IMR-90 (cell line): Measurements from ENCODE around the gene BAZ2A. TPM values are rescaled to one million over a fixed set of nuclear protein-coding genes. Genes with fewer than 3 reads are reported as not detected.

Experiments
- ATAC-seq: fragments of 200-7000 bp; cut with Tn5 transposase; 2 replicates; pipeline ENCODE4 v1.9.1; 2020; ENCODE audit warnings: low read depth, mild to moderate bottlenecking, moderate library complexity
- BruUV-seq: library from RNA; stranded (reverse); fragments of 400-500 nt; replicated peaks from 2 replicates; lab custom pipeline; 2021; lab: Mats Ljungman, UMichigan
- CTCF ChIA-PET: fragments of 300-600 bp; formaldehyde crosslinking; extraction: SDS; loops from one replicate; lab custom pipeline; 2021; ENCODE audit warnings: antibody characterized with exemption; lab: Yijun Ruan, JAX
- POLR2A ChIA-PET: fragments of 300-600 bp; sonication (Branson Sonifier 250); formaldehyde crosslinking; loops from one replicate; lab custom pipeline; 2022; ENCODE audit warnings: antibody characterized with exemption; ENCODE audit not compliant: unreplicated experiment; lab: Charles Lee
- DNase-seq: peaks from one replicate; pipeline ENCODE4 v3.0.0; 2013
- H2AFZ ChIP-seq: replicated peaks from 2 replicates; pipeline ENCODE3; 2013; ENCODE audit warnings: low read length, mild to moderate bottlenecking; ENCODE audit not compliant: poor library complexity
- H2AK5ac ChIP-seq: 2 replicates; pipeline ENCODE4 v1.6.1; 2013; ENCODE audit warnings: low read depth, low read length, inconsistent platforms
- H2AK9ac ChIP-seq: replicated peaks from 2 replicates; pipeline ENCODE3; 2013; ENCODE audit warnings: mild to moderate bottlenecking, low read depth, low read length, moderate library complexity; ENCODE audit not compliant: poor library complexity
- H2BK120ac ChIP-seq: 2 replicates; pipeline ENCODE4 v1.6.1; 2013; ENCODE audit warnings: low read depth, low read length, inconsistent platforms
- H2BK15ac ChIP-seq: 3 replicates; pipeline ENCODE4 v1.6.1; 2013; ENCODE audit warnings: low read depth, low read length, inconsistent platforms
- H2BK20ac ChIP-seq: 2 replicates; pipeline ENCODE4 v1.6.1; 2013; ENCODE audit warnings: low read depth, mild to moderate bottlenecking, inconsistent platforms, low read length, moderate library complexity
- H2BK5ac ChIP-seq: 2 replicates; pipeline ENCODE4 v1.6.1; 2013; ENCODE audit warnings: mild to moderate bottlenecking, low read depth, low read length, inconsistent platforms; ENCODE audit not compliant: poor library complexity, severe bottlenecking
- H3K14ac ChIP-seq: replicated peaks from 2 replicates; pipeline ENCODE4 v1.6.1; 2013; ENCODE audit warnings: low read depth, low read length, inconsistent platforms
- H3K18ac ChIP-seq: 2 replicates; pipeline ENCODE4 v1.6.1; 2013; ENCODE audit warnings: low read depth, low read length, control low read depth
- H3K23ac ChIP-seq: 2 replicates; pipeline ENCODE4 v1.6.1; 2013; ENCODE audit warnings: low read depth, low read length, inconsistent platforms
- H3K27ac ChIP-seq: 2 replicates; pipeline ENCODE4 v1.5.1; 2013; ENCODE audit warnings: mild to moderate bottlenecking, control low read depth, low read length; ENCODE audit not compliant: insufficient read depth
- H3K27me3 ChIP-seq: 2 replicates; pipeline ENCODE4 v1.6.1; 2013; ENCODE audit warnings: low read length; ENCODE audit not compliant: control insufficient read depth, insufficient read depth
- H3K36me3 ChIP-seq: 2 replicates; pipeline ENCODE4 v1.6.1; 2013; ENCODE audit warnings: low read length, mixed read lengths; ENCODE audit not compliant: control insufficient read depth, insufficient read depth
- H3K4ac ChIP-seq: 2 replicates; pipeline ENCODE4 v1.6.1; 2013; ENCODE audit warnings: low read depth, low read length, inconsistent platforms
- H3K4me1 ChIP-seq: 2 replicates; pipeline ENCODE4 v1.6.1; 2013; ENCODE audit warnings: low read length, mixed read lengths; ENCODE audit not compliant: control insufficient read depth, insufficient read depth
- H3K4me2 ChIP-seq: 2 replicates; pipeline ENCODE4 v1.6.1; 2013; ENCODE audit warnings: low read depth, mild to moderate bottlenecking, control low read depth, low read length, moderate library complexity
- H3K4me3 ChIP-seq: 2 replicates; pipeline ENCODE4 v1.5.1; 2013; ENCODE audit warnings: low read depth, mild to moderate bottlenecking, control low read depth, low read length, moderate library complexity; ENCODE audit not compliant: insufficient read depth
- H3K56ac ChIP-seq: 2 replicates; pipeline ENCODE4 v1.6.1; 2013; ENCODE audit warnings: low read length, inconsistent platforms; ENCODE audit not compliant: insufficient read depth; ENCODE audit errors: extremely low read depth
- H3K79me1 ChIP-seq, 2 experiments: 2 replicates each; pipeline ENCODE4 v1.6.1; 2013; ENCODE audit warnings: low read length in 2 of 2, inconsistent platforms in 1 of 2, low read depth in 1 of 2
- H3K9ac ChIP-seq: 2 replicates; pipeline ENCODE4 v1.6.1; 2013; ENCODE audit warnings: low read depth, low read length, control low read depth
- H3K9me1 ChIP-seq: 2 replicates; pipeline ENCODE4 v1.6.1; 2013; ENCODE audit warnings: low read length, inconsistent platforms; ENCODE audit not compliant: insufficient read depth
- H3K9me3 ChIP-seq: 2 replicates; pipeline ENCODE4 v1.6.1; 2013; ENCODE audit warnings: low read length; ENCODE audit not compliant: control insufficient read depth, insufficient read depth
- H4K20me1 ChIP-seq: 2 replicates; pipeline ENCODE4 v1.6.1; 2013; ENCODE audit warnings: low read length, inconsistent platforms; ENCODE audit not compliant: insufficient read depth
- H4K5ac ChIP-seq: 2 replicates; pipeline ENCODE4 v1.6.1; 2013; ENCODE audit warnings: mild to moderate bottlenecking, low read depth, low read length, control low read depth
- H4K8ac ChIP-seq, 2 experiments: 2 replicates each; pipeline ENCODE4 v1.6.1; 2013; ENCODE audit warnings: low read depth in 2 of 2, low read length in 2 of 2, control low read depth in 1 of 2, inconsistent platforms in 1 of 2
- H4K91ac ChIP-seq: 2 replicates; pipeline ENCODE4 v1.6.1; 2013; ENCODE audit warnings: low read depth, low read length, inconsistent platforms; ENCODE audit not compliant: insufficient read depth
- BHLHE40 ChIP-seq: fragments of 150-350 bp; IDR thresholded peaks from 2 replicates; pipeline ENCODE4 v1.6.1; 2016; ENCODE audit warnings: mild to moderate bottlenecking, low read depth, low read length
- CEBPB ChIP-seq: IDR thresholded peaks from 2 replicates; pipeline ENCODE4 v1.6.1; 2012; ENCODE audit warnings: low read depth, low read length, improper control_type of control experiment
- CHD1 ChIP-seq: IDR thresholded peaks from 2 replicates; pipeline ENCODE4 v1.6.1; 2012; ENCODE audit warnings: low read depth, low read length, improper control_type of control experiment
- FOS ChIP-seq: fragments of 150-350 bp; IDR thresholded peaks from 2 replicates; pipeline ENCODE4 v1.6.1; 2016; ENCODE audit warnings: low read depth, low read length
- MAFK ChIP-seq: IDR thresholded peaks from 2 replicates; pipeline ENCODE4 v1.6.1; 2012; ENCODE audit warnings: low read depth, low read length, improper control_type of control experiment
- MAZ ChIP-seq: IDR thresholded peaks from 2 replicates; pipeline ENCODE4 v1.6.1; 2012; ENCODE audit warnings: low read depth, mild to moderate bottlenecking, low read length, improper control_type of control experiment, moderate library complexity, borderline replicate concordance
- MXI1 ChIP-seq: IDR thresholded peaks from 2 replicates; pipeline ENCODE4 v1.6.1; 2012; ENCODE audit warnings: low read depth, mild to moderate bottlenecking, low read length, moderate library complexity, borderline replicate concordance
- POLR2A ChIP-seq: IDR thresholded peaks from 2 replicates; pipeline ENCODE4 v1.6.1; 2012; ENCODE audit warnings: mild to moderate bottlenecking, low read depth, low read length
- RAD21 ChIP-seq: IDR thresholded peaks from 2 replicates; pipeline ENCODE4 v1.6.1; 2012; ENCODE audit warnings: low read length, improper control_type of control experiment
- SMC3 ChIP-seq: fragments of 150-350 bp; IDR thresholded peaks from 2 replicates; pipeline ENCODE4 v1.6.1; 2016; ENCODE audit warnings: low read depth, mild to moderate bottlenecking, antibody characterized with exemption, low read length, moderate library complexity
- USF2 ChIP-seq: fragments of 150-350 bp; IDR thresholded peaks from 2 replicates; pipeline ENCODE4 v1.6.1; 2017; ENCODE audit warnings: mild to moderate bottlenecking, antibody characterized with exemption, low read length, low read depth
- WGBS, 2 experiments: methylation state at CpG; one replicate each; pipeline versions ENCODE4 v1.1.5 to v1.1.7; 2013; ENCODE audit warnings: missing lambda C conversion rate in 2 of 2; ENCODE audit not compliant: insufficient read length in 1 of 2; ENCODE audit errors: extremely low coverage in 2 of 2; 5-methylcytosine and 5-hydroxymethylcytosine counted together
- dilution Hi-C: fragments of 300-500 bp; cut with HindIII; formaldehyde crosslinking; loops from one replicate; pipeline ENCODE4 v1.14.3; 2018; ENCODE audit warnings: low sequenced_read_pairs; ENCODE audit not compliant: unreplicated experiment
- in situ Hi-C: fragments of 300-500 bp; cut with MboI; formaldehyde crosslinking; loops from 3 replicates; pipeline ENCODE4 v1.14.3; 2019; ENCODE audit warnings: low sequenced_read_pairs, inconsistent platforms, mixed read lengths
- intact Hi-C: fragments of 100-400 bp; cut with micrococcal nuclease; formaldehyde crosslinking; loops from 2 replicates; pipeline ENCODE4 v1.10.0; 2022
- polyA plus RNA-seq, 3 experiments: library from polyadenylated mRNA; depleted of rRNA; stranded (reverse); fragments of >200 nt; gene quantifications; 2 replicates each; pipeline ENCODE4 v1.2.3, GENCODE V29; 2012; ENCODE audit warnings: low replicate concordance in 1 of 3
- total RNA-seq: library from RNA; depleted of rRNA; stranded (reverse); fragments of >200 nt; gene quantifications from 2 replicates; pipeline ENCODE4 v1.2.3, GENCODE V29; 2012
- TF ChIP-seq, protein P1 (sequence below): fragments of 150-350 bp; IDR thresholded peaks from 2 replicates; pipeline ENCODE4 v1.6.1; 2016; ENCODE audit warnings: low read depth, mild to moderate bottlenecking, low read length, moderate library complexity, borderline replicate concordance

Gene BAZ2A
- total and polyA plus RNA-seq, 2 of the 4 experiments (the other 2 are of a cell fraction): 15.4 to 42.8 TPM

DNA sequence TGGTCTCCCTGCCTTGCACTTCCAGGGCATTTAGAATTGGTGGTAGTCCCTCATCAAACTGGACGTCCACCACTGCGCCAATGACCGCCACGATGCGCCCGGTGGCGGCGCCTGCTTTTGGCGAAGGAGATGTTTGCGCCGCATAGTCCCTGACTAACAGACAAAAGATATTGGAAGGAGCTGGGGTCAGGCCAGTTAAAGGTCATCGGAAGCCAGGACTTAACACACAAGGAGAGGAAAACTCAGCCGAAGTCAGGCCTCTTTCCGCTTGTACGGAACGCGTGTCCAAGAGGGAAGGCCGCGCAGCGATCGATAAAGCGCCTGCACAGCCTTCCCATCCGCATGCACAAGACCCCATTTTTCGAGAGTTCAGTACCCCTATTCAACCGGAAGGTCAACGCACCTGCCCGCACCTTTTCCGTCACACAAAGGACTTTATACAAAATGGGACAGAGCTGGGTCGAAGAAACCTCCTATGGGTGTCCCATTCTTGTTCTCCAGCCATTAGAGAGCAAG lies 15.1 kb upstream of the BAZ2A start:
- no peaks in the 10 kb centered on the region for H3K9me1 ChIP-seq
- 8% methylated on average over 8 of the region's 29 CpGs; no CpG with 5 or more reads in 1 of the 2 experiments for WGBS, 2 experiments
- H3K79me1 ChIP-seq: peaks cover 11 to 28% of the 10 kb centered on the region in 2 experiments; a peak in 3 of 4 replicates
- intact Hi-C loops (loop anchor here (1.0 to 10.0 kb wide), 2 partner anchors 41 to 360 kb away; partner anchors contain the start of gene ZBTB39), dilution Hi-C loops (no loop called here), in situ Hi-C loops (no loop called here)
- ATAC-seq: no peak
- peak overlapping the region; percentile 80 for H3K23ac ChIP-seq
- H3K4me2 ChIP-seq: peak overlapping the region; percentile 97
- BruUV-seq: TSS peak; percentile 66
- H3K9me3 ChIP-seq: no peaks in the 10 kb centered on the region
- H2AK9ac ChIP-seq: peak overlapping the region; percentile 97
- peak overlapping the region; percentile 82 for H3K27ac ChIP-seq
- peak overlapping the region; percentile 67 for H4K91ac ChIP-seq
- H4K20me1 ChIP-seq: peaks cover 31% of the 10 kb centered on the region
- peak overlapping the region; percentile 83 for H2AFZ ChIP-seq
- CTCF ChIA-PET: interaction anchor here (3.7 kb wide), 1 partner anchor 9 kb away, joined by 11 read pairs; no protein-coding TSS in a partner anchor
- H2BK5ac ChIP-seq: peak overlapping the region; percentile 68
- no peak overlapping the region for H2BK15ac ChIP-seq
- H3K18ac ChIP-seq: peak overlapping the region; percentile 19
- no peaks in the 10 kb centered on the region for H3K4me1 ChIP-seq
- peak overlapping the region; percentile 38 for H2AK5ac ChIP-seq
- H2BK120ac ChIP-seq: no peak overlapping the region; the same call in 1 of the 2 replicates
- H3K4me3 ChIP-seq: peak overlapping the region; percentile 74
- no peak overlapping the region for H2BK20ac ChIP-seq
- peak overlapping the region; percentile 87 for H3K9ac ChIP-seq
- POLR2A ChIA-PET: interaction anchor here (0.5 to 1.3 kb wide), 2 partner anchors 9 to 90 kb away, joined by 3 to 6 read pairs; no protein-coding TSS in a partner anchor
- H3K56ac ChIP-seq: peak overlapping the region; percentile 88
- H3K4ac ChIP-seq: peak overlapping the region; percentile 83
- H3K14ac ChIP-seq: peak overlapping the region; percentile 90
- no peak for DNase-seq
- H3K27me3 ChIP-seq: no peaks in the 10 kb centered on the region
- H3K36me3 ChIP-seq: peaks cover 27% of the 10 kb centered on the region
- H4K8ac ChIP-seq: peak overlapping the region; percentile 23 to 58; a peak in 2 of 4 replicates
- peak overlapping the region; percentile 50 for H4K5ac ChIP-seq
- no peak for TF ChIP-seq MAFK
- TF ChIP-seq USF2: no peak
- TF ChIP-seq CHD1: no peak
- no peak for TF ChIP-seq CEBPB
- TF ChIP-seq, protein P1, sequence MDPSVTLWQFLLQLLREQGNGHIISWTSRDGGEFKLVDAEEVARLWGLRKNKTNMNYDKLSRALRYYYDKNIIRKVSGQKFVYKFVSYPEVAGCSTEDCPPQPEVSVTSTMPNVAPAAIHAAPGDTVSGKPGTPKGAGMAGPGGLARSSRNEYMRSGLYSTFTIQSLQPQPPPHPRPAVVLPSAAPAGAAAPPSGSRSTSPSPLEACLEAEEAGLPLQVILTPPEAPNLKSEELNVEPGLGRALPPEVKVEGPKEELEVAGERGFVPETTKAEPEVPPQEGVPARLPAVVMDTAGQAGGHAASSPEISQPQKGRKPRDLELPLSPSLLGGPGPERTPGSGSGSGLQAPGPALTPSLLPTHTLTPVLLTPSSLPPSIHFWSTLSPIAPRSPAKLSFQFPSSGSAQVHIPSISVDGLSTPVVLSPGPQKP: no peak
- TF ChIP-seq MAZ: no peak
- no peak for TF ChIP-seq FOS
- TF ChIP-seq SMC3: no peak
- no peak for TF ChIP-seq POLR2A
- TF ChIP-seq BHLHE40: no peak
- no peak for TF ChIP-seq RAD21
- TF ChIP-seq MXI1: no peak
